ENCODE data around the gene HDAC11. TPM values are rescaled to one million over a fixed set of nuclear protein-coding genes. Genes with fewer than 3 reads are reported as not detected.

Gene HDAC11, protein sequence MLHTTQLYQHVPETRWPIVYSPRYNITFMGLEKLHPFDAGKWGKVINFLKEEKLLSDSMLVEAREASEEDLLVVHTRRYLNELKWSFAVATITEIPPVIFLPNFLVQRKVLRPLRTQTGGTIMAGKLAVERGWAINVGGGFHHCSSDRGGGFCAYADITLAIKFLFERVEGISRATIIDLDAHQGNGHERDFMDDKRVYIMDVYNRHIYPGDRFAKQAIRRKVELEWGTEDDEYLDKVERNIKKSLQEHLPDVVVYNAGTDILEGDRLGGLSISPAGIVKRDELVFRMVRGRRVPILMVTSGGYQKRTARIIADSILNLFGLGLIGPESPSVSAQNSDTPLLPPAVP
- 11.5 to 12.5 TPM (median 12.0 TPM) in 3 replicates for total RNA-seq (2021)
- Bru-seq, nascent RNA: percentile 48 among the genes with signal in this experiment
- long read RNA-seq, experiment 1, transcript HDAC11-201 (10 exons, 2,960 nt): major isoform, 10 of 43 reads
- long read RNA-seq, experiment 1, partial matches to known transcripts: 6 of 43 reads
- long read RNA-seq, experiment 1, other reads (novel, unspliced or antisense): 18 of 43 reads
- long read RNA-seq, experiment 2, partial matches to known transcripts: 19 of 27 reads
- long read RNA-seq, experiment 2, other reads (novel, unspliced or antisense): 7 of 27 reads
- long read RNA-seq, experiment 3, partial matches to known transcripts: 3 of 7 reads
- long read RNA-seq, experiment 3, other reads (novel, unspliced or antisense): 2 of 7 reads

DNA sequence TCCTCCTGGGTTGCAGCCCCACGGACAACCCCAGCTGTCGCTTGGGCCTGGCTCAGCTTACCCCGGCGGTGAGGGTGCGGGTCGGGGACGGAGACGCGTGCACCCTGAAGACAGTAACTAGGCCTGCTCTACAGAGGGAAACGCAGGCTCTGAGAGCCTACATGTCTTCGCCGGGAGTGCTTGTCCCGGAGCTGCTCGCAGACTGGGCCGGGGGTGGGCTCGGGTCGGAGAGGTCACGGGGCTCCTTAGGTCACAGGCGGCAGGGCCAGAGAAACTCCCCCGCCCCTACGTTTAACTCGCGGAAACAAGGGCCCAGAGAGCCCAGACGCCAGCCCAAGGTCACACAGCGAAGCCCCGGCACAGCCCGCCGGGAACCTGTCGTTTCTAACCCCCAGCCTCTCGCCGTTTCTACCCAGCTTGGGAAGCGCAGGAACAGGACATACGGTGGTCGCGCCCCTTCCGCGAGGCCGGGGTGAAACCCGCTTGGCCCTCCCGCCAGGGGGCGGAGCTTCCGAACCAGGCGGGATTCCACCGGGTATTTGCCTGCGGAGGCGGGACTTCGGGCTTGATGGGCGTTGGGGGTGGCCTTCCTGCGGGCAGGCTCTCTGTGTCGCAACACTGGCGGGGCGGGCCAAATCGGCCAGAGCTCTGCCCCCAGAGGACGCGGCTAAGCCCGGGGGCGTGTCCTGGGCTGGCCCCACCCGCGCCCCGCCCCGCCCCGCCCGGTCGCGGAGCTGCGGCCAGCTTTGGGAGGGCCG lies at the start of gene HDAC11:
Gene HDAC11 (plus strand): TSS at position 725 of the 758 bp plus-strand sequence. CDS start 42 bp downstream, outside the sequence.
- DNase-seq (ENCODE audit: low spot score) (peak; percentile 99), ATAC-seq (peak; percentile 93)
- Mint-ChIP-seq H3K36me3 (no peaks in the 10 kb centered on the region), H3K9me3 (no peaks in the 10 kb centered on the region), H3K4me1 (peaks cover 33% of the 10 kb centered on the region), H3K27ac (peak within 1 kb of the TSS; percentile 91), H3K4me3 (peak within 1 kb of the TSS; percentile 85), H3K27me3 (ENCODE audit: low read depth) (peaks cover 28% of the 10 kb centered on the region)
- POLR2A ChIA-PET: interaction anchor here (0.6 to 1.5 kb wide), 10 partner anchors 16 to 714 kb away, joined by 3 to 7 read pairs (median 3); partner anchors contain the start of gene NUP210
- CTCF ChIA-PET: interaction anchor here (0.6 to 4.8 kb wide), 34 partner anchors 12 to 800 kb away, joined by 3 to 66 read pairs (median 4); partner anchors contain the start of genes NUP210 and WNT7A
- no peak for TF ChIP-seq OVOL2 (CRISPR knock-in tag; IDR thresholded peaks at IDR 0.05; ENCODE audit: borderline replicate concordance)
- TF ChIP-seq, protein P1, sequence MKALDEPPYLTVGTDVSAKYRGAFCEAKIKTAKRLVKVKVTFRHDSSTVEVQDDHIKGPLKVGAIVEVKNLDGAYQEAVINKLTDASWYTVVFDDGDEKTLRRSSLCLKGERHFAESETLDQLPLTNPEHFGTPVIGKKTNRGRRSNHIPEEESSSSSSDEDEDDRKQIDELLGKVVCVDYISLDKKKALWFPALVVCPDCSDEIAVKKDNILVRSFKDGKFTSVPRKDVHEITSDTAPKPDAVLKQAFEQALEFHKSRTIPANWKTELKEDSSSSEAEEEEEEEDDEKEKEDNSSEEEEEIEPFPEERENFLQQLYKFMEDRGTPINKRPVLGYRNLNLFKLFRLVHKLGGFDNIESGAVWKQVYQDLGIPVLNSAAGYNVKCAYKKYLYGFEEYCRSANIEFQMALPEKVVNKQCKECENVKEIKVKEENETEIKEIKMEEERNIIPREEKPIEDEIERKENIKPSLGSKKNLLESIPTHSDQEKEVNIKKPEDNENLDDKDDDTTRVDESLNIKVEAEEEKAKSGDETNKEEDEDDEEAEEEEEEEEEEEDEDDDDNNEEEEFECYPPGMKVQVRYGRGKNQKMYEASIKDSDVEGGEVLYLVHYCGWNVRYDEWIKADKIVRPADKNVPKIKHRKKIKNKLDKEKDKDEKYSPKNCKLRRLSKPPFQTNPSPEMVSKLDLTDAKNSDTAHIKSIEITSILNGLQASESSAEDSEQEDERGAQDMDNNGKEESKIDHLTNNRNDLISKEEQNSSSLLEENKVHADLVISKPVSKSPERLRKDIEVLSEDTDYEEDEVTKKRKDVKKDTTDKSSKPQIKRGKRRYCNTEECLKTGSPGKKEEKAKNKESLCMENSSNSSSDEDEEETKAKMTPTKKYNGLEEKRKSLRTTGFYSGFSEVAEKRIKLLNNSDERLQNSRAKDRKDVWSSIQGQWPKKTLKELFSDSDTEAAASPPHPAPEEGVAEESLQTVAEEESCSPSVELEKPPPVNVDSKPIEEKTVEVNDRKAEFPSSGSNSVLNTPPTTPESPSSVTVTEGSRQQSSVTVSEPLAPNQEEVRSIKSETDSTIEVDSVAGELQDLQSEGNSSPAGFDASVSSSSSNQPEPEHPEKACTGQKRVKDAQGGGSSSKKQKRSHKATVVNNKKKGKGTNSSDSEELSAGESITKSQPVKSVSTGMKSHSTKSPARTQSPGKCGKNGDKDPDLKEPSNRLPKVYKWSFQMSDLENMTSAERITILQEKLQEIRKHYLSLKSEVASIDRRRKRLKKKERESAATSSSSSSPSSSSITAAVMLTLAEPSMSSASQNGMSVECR (CRISPR knock-in tag; IDR thresholded peaks at IDR 0.05; ENCODE audit: borderline replicate concordance): no peak
- no peak for TF ChIP-seq SMAD3 (CRISPR knock-in tag; IDR thresholded peaks at IDR 0.05; ENCODE audit: borderline replicate concordance)
- TF ChIP-seq, protein P2, sequence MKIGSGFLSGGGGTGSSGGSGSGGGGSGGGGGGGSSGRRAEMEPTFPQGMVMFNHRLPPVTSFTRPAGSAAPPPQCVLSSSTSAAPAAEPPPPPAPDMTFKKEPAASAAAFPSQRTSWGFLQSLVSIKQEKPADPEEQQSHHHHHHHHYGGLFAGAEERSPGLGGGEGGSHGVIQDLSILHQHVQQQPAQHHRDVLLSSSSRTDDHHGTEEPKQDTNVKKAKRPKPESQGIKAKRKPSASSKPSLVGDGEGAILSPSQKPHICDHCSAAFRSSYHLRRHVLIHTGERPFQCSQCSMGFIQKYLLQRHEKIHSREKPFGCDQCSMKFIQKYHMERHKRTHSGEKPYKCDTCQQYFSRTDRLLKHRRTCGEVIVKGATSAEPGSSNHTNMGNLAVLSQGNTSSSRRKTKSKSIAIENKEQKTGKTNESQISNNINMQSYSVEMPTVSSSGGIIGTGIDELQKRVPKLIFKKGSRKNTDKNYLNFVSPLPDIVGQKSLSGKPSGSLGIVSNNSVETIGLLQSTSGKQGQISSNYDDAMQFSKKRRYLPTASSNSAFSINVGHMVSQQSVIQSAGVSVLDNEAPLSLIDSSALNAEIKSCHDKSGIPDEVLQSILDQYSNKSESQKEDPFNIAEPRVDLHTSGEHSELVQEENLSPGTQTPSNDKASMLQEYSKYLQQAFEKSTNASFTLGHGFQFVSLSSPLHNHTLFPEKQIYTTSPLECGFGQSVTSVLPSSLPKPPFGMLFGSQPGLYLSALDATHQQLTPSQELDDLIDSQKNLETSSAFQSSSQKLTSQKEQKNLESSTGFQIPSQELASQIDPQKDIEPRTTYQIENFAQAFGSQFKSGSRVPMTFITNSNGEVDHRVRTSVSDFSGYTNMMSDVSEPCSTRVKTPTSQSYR (CRISPR knock-in tag; IDR thresholded peaks at IDR 0.05): no peak
- no peak for TF ChIP-seq ZNF138 (CRISPR knock-in tag; conservative IDR thresholded peaks at IDR 0.05)
- TF ChIP-seq ESRRA (CRISPR knock-in tag; IDR thresholded peaks at IDR 0.05; ENCODE audit: borderline replicate concordance): no peak; the same call in 1 of the 2 replicates
- no peak for TF ChIP-seq ETV6 (CRISPR knock-in tag; IDR thresholded peaks at IDR 0.05)
- TF ChIP-seq, protein P3, sequence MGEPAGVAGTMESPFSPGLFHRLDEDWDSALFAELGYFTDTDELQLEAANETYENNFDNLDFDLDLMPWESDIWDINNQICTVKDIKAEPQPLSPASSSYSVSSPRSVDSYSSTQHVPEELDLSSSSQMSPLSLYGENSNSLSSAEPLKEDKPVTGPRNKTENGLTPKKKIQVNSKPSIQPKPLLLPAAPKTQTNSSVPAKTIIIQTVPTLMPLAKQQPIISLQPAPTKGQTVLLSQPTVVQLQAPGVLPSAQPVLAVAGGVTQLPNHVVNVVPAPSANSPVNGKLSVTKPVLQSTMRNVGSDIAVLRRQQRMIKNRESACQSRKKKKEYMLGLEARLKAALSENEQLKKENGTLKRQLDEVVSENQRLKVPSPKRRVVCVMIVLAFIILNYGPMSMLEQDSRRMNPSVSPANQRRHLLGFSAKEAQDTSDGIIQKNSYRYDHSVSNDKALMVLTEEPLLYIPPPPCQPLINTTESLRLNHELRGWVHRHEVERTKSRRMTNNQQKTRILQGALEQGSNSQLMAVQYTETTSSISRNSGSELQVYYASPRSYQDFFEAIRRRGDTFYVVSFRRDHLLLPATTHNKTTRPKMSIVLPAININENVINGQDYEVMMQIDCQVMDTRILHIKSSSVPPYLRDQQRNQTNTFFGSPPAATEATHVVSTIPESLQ (CRISPR knock-in tag; IDR thresholded peaks at IDR 0.05): no peak
- no peak for TF ChIP-seq NR2C2 (CRISPR knock-in tag; IDR thresholded peaks at IDR 0.05)
- TF ChIP-seq, protein P4, sequence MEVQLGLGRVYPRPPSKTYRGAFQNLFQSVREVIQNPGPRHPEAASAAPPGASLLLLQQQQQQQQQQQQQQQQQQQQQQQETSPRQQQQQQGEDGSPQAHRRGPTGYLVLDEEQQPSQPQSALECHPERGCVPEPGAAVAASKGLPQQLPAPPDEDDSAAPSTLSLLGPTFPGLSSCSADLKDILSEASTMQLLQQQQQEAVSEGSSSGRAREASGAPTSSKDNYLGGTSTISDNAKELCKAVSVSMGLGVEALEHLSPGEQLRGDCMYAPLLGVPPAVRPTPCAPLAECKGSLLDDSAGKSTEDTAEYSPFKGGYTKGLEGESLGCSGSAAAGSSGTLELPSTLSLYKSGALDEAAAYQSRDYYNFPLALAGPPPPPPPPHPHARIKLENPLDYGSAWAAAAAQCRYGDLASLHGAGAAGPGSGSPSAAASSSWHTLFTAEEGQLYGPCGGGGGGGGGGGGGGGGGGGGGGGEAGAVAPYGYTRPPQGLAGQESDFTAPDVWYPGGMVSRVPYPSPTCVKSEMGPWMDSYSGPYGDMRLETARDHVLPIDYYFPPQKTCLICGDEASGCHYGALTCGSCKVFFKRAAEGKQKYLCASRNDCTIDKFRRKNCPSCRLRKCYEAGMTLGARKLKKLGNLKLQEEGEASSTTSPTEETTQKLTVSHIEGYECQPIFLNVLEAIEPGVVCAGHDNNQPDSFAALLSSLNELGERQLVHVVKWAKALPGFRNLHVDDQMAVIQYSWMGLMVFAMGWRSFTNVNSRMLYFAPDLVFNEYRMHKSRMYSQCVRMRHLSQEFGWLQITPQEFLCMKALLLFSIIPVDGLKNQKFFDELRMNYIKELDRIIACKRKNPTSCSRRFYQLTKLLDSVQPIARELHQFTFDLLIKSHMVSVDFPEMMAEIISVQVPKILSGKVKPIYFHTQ (CRISPR knock-in tag; IDR thresholded peaks at IDR 0.05): no peak
- TF ChIP-seq, protein P5, sequence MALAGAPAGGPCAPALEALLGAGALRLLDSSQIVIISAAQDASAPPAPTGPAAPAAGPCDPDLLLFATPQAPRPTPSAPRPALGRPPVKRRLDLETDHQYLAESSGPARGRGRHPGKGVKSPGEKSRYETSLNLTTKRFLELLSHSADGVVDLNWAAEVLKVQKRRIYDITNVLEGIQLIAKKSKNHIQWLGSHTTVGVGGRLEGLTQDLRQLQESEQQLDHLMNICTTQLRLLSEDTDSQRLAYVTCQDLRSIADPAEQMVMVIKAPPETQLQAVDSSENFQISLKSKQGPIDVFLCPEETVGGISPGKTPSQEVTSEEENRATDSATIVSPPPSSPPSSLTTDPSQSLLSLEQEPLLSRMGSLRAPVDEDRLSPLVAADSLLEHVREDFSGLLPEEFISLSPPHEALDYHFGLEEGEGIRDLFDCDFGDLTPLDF (CRISPR knock-in tag; IDR thresholded peaks at IDR 0.05): no peak
- TF ChIP-seq MXD4 (CRISPR knock-in tag; IDR thresholded peaks at IDR 0.05; ENCODE audit: borderline replicate concordance): no peak
- TF ChIP-seq, protein P6, sequence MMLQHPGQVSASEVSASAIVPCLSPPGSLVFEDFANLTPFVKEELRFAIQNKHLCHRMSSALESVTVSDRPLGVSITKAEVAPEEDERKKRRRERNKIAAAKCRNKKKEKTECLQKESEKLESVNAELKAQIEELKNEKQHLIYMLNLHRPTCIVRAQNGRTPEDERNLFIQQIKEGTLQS (CRISPR knock-in tag; conservative IDR thresholded peaks at IDR 0.05): no peak
- no peak for TF ChIP-seq ZNF263 (CRISPR knock-in tag; IDR thresholded peaks at IDR 0.05; ENCODE audit: low read depth)
- TF ChIP-seq, protein P7, sequence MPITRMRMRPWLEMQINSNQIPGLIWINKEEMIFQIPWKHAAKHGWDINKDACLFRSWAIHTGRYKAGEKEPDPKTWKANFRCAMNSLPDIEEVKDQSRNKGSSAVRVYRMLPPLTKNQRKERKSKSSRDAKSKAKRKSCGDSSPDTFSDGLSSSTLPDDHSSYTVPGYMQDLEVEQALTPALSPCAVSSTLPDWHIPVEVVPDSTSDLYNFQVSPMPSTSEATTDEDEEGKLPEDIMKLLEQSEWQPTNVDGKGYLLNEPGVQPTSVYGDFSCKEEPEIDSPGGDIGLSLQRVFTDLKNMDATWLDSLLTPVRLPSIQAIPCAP (CRISPR knock-in tag; IDR thresholded peaks at IDR 0.05): no peak
- no peak for TF ChIP-seq ZNF121 (CRISPR knock-in tag; IDR thresholded peaks at IDR 0.05)
- TF ChIP-seq SOX15 (CRISPR knock-in tag; IDR thresholded peaks at IDR 0.05): no peak
- TF ChIP-seq IRF2 (CRISPR knock-in tag; IDR thresholded peaks at IDR 0.05; ENCODE audit: borderline replicate concordance, low read depth): no peak
- TF ChIP-seq ZNF416 (CRISPR knock-in tag; IDR thresholded peaks at IDR 0.05): no peak
- no peak for TF ChIP-seq ZNF671 (CRISPR knock-in tag; IDR thresholded peaks at IDR 0.05)
